ENCODE results near the gene ADGRF3.

ADGRF3 gene

DNA sequence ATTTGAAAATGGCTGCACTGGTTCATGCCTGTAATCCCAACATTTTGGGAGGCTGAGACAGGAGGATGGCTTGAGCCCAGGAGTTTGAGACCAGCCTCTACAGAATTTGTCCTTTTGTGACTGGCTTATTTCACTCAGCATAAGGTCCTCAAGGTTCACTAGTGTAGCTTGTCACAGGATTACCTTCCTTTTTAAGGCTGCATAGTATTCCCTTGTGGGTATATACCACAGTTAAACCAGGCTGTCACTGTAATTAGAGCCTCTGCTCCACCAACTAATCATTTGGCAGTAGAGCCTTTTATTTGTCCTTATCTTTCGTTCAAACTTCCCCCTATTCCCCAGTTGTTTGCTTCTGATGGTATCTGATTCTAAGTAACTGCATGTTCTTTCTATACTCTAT, 51.1 kb downstream of the ADGRF3 start:
- no peak overlapping the region for H3K4me3 ChIP-seq (ENCODE audit: low read length)
- TF ChIP-seq, protein P1, sequence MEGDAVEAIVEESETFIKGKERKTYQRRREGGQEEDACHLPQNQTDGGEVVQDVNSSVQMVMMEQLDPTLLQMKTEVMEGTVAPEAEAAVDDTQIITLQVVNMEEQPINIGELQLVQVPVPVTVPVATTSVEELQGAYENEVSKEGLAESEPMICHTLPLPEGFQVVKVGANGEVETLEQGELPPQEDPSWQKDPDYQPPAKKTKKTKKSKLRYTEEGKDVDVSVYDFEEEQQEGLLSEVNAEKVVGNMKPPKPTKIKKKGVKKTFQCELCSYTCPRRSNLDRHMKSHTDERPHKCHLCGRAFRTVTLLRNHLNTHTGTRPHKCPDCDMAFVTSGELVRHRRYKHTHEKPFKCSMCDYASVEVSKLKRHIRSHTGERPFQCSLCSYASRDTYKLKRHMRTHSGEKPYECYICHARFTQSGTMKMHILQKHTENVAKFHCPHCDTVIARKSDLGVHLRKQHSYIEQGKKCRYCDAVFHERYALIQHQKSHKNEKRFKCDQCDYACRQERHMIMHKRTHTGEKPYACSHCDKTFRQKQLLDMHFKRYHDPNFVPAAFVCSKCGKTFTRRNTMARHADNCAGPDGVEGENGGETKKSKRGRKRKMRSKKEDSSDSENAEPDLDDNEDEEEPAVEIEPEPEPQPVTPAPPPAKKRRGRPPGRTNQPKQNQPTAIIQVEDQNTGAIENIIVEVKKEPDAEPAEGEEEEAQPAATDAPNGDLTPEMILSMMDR (conservative IDR thresholded peaks at IDR 0.05; ENCODE audit: low read depth, low read length): no peak
- no peak for DNase-seq (ENCODE audit: low read depth)

DNA sequence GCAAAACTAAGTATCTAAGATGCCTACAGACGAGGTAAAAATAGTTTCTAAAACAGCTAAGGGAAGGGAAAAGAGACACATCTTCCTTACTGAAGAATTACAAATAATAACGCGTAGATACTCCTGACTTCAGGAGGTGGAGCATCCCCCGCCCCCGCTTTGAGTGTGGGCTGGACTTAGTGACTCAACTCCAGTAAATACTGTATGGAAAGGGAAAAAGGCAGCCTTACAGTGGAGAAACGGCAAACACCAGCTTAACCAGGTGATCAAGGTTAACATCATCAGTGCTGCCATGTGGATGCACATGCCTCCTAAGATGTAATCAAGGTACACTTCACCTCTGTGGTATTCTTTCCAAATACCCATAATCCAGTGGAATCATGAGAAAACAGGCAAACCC, 53.9 kb downstream of the ADGRF3 start:
- DNase-seq (ENCODE audit: low read depth): no peak

DNA sequence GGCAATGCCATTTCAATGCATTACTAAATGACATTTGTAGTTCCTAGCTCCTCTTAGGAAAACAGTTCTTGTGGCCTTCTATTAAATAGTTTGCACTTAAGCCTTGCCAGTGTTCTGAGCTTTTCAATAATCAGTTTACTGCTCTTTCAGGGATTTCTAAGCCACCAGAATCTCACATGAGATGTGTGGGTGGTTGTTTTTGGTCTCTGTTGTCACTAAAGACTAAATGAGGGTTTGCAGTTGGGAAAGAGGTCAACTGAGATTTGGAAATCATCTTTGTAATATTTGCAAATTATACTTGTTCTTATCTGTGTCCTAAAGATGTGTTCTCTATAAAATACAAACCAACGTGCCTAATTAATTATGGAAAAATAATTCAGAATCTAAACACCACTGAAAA, 56.6 kb downstream of the ADGRF3 start:
- DNase-seq (ENCODE audit: low read depth): no peak
- no peak overlapping the region for H3K4me3 ChIP-seq (ENCODE audit: low read length)
- TF ChIP-seq, protein P1 (conservative IDR thresholded peaks at IDR 0.05; ENCODE audit: low read depth, low read length): no peak

More for the DNA sequence above, 53.9 kb downstream of the ADGRF3 start:
- TF ChIP-seq, protein P1 (conservative IDR thresholded peaks at IDR 0.05; ENCODE audit: low read depth, low read length): no peak
- H3K4me3 ChIP-seq (ENCODE audit: low read length): no peak overlapping the region

DNA sequence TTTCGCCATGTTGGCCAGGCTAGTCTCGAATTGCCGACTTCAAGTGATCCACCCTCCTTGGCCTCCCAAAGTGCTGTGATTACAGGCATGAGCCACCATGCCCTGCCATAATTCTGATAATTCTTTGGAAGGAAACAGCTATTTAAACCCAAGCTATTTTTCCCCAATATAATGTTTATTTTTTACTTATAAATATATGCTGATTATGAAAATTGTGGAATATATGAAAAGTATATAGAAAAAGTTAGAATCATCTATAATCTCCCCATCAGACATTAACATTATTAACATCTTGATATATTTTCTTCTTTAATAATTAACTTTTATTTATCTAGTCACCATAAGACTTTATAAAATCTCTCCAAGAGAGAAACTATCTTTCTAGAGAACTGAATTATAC, 60.7 kb downstream of the ADGRF3 start:
- no peak overlapping the region for H3K4me3 ChIP-seq (ENCODE audit: low read length)
- TF ChIP-seq, protein P1 (conservative IDR thresholded peaks at IDR 0.05; ENCODE audit: low read depth, low read length): no peak
- no peak for DNase-seq (ENCODE audit: low read depth)

DNA sequence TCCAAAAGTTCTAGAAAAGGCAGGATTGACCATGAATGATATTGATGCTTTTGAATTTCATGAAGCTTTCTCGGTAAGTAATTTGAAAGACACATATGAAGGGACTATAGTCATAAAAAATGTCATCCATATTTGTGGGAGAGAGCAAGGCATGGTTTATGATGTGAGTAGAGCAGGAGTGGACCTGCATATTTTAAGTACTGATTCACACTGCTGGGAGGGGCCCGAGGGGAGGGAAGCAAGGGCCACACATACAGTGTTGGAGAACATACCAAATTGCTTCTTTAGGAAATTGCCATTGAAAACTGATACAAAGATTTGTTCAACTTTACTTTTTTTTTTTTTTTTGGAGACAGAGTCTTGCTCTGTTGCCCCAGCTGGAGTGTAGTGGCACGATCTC, 62.5 kb downstream of the ADGRF3 start:
- no peak for DNase-seq (ENCODE audit: low read depth)
- TF ChIP-seq, protein P1 (conservative IDR thresholded peaks at IDR 0.05; ENCODE audit: low read depth, low read length): no peak
- no peak overlapping the region for H3K4me3 ChIP-seq (ENCODE audit: low read length)

DNA sequence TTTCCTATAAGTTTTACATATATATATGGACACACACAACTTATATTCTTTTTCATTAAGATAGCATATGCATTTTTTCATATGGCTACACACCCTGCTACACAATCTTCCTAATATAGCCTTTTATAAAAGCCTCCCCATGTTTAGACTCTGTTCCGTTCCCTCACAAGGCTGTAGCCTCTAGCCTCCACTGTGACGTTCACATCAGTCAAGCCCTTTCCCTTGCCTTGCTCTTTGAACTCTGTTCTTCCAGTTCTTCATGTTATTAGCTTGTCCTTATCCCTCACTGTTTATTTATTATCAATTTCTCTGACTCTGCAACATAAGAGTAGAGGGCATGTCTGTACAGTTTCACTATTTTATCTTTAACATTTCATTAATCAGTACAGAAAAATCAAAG, 63.0 kb downstream of the ADGRF3 start:
- TF ChIP-seq, protein P1 (conservative IDR thresholded peaks at IDR 0.05; ENCODE audit: low read depth, low read length): no peak
- no peak for DNase-seq (ENCODE audit: low read depth)
- H3K4me3 ChIP-seq (ENCODE audit: low read length): no peak overlapping the region

DNA sequence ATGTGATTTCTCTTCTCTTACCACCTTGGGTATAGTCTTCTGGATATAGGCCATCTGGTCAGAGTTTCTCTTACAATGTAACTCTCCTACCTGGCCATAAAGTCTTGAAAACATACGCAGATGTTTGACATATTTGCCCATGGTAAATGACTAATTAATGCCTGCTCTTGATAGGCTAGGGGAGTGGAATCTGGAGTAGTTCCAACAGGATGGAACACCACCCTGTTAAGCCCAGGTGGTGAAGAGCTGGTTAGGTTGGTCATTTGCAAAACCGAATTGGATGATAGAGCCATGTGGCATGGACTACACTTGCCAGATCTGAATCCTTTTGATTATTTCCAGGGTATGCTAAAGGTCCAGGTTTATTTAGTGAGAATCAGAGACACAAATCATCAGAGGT, 65.4 kb downstream of the ADGRF3 start:
- H3K4me3 ChIP-seq (ENCODE audit: low read length): no peak overlapping the region
- TF ChIP-seq, protein P1 (conservative IDR thresholded peaks at IDR 0.05; ENCODE audit: low read depth, low read length): no peak
- no peak for DNase-seq (ENCODE audit: low read depth)

All from retinal pigment epithelial cell (primary cell).